HCT116 (cell line): ENCODE data around the gene NOL11. TPM values are rescaled to one million over a fixed set of nuclear protein-coding genes. Genes with fewer than 3 reads are reported as not detected.
"Not testable (repeated sequence)": the region's sequence is repeated elsewhere in the genome, so short reads cannot be mapped to it uniquely, and the experiment has no call there.

ENCODE experiments used
- ATAC-seq: fragments of 200-7000 bp; cut with Tn5 transposase; 2 replicates; pipeline ENCODE4 v1.9.1; 2020; ENCODE audit warnings: mild to moderate bottlenecking, moderate library complexity
- BruUV-seq: library from RNA; stranded (reverse); fragments of 400-500 nt; replicated peaks from 2 replicates; lab custom pipeline; 2021; lab: Mats Ljungman, UMichigan
- CTCF ChIA-PET: fragments of 300-600 bp; sonication (Branson Sonifier 250); formaldehyde crosslinking; loops from one replicate; lab custom pipeline; 2021; ENCODE audit warnings: antibody characterized with exemption; lab: Charles Lee
- POLR2A ChIA-PET: fragments of 300-600, 350-600 bp; sonication (Branson Sonifier 250); formaldehyde crosslinking; loops from one replicate; lab custom pipeline; 2021; ENCODE audit warnings: antibody characterized with exemption; lab: Charles Lee
- RAD21 ChIA-PET, 2 experiments: fragments of 300-600 bp; sonication (Branson Sonifier 250); formaldehyde crosslinking; loops; one replicate each; lab custom pipeline; 2023; ENCODE audit warnings: low total read pairs in 2 of 2; ENCODE audit not compliant: uncharacterized antibody in 2 of 2, unreplicated experiment in 2 of 2, low non-redundant PET in 1 of 2; lab: Charles Lee
- DNase-seq: peaks from one replicate; pipeline ENCODE4 v3.0.0-alpha.2; 2010; ENCODE audit warnings: low read depth, low spot score
- H2AFZ ChIP-seq: fragments of 200-600 bp; shearing (Covaris generic), sonication (generic); 2 replicates; pipeline ENCODE4 v1.6.1; 2017; ENCODE audit warnings: low read depth, mixed run types, mixed read lengths, antibody characterized with exemption, low read length; ENCODE audit not compliant: poor library complexity, severe bottlenecking
- H3K27ac ChIP-seq: 2 replicates; pipeline ENCODE4 v1.5.1; 2012; ENCODE audit warnings: low read depth, low read length
- H3K27me3 ChIP-seq: fragments of 200-600 bp; sonication (generic); 2 replicates; pipeline ENCODE4 v1.6.1; 2016; ENCODE audit warnings: mixed run types, low read length, mixed read lengths; ENCODE audit not compliant: insufficient read depth
- H3K36me3 ChIP-seq, 2 experiments: fragments of 200-500 bp in 1 of 2; fragments of 200-600 bp in 1 of 2; sonication (Bioruptor generic) in 1 of 2; sonication (generic) in 1 of 2; 2 replicates each; pipeline versions ENCODE4 v1.5.1 to v1.6.1; 2014 to 2016; ENCODE audit warnings: low read length in 2 of 2, inconsistent platforms in 1 of 2, mixed read lengths in 1 of 2, mixed run types in 1 of 2; ENCODE audit not compliant: insufficient read depth in 2 of 2, control insufficient read depth in 1 of 2
- H3K4me1 ChIP-seq, 2 experiments: fragments of 200-600 bp in 1 of 2; sonication (generic) in 1 of 2; 2 replicates each; pipeline versions ENCODE4 v1.5.1 to v1.6.1; 2012 to 2017; ENCODE audit warnings: low read length in 2 of 2, inconsistent platforms in 1 of 2, mild to moderate bottlenecking in 1 of 2, mixed read lengths in 1 of 2, mixed run types in 1 of 2, moderate library complexity in 1 of 2; ENCODE audit not compliant: insufficient read depth in 2 of 2, control insufficient read depth in 1 of 2
- H3K4me2 ChIP-seq: fragments of 200-600 bp; sonication (generic); 2 replicates; pipeline ENCODE4 v1.6.1; 2017; ENCODE audit warnings: mixed run types, low read length, mixed read lengths
- H3K4me3 ChIP-seq, 2 experiments: fragments of 200-600 bp in 1 of 2; sonication (generic) in 1 of 2; replicated peaks in 1 of 2; 2 replicates each; pipeline ENCODE4 v1.5.1; 2011 to 2016; ENCODE audit warnings: low read length in 2 of 2, control low read depth in 1 of 2, low read depth in 1 of 2, mild to moderate bottlenecking in 1 of 2, mixed read lengths in 1 of 2, mixed run types in 1 of 2
- H3K79me2 ChIP-seq: fragments of 200-600 bp; sonication (generic); 2 replicates; pipeline ENCODE4 v1.6.1; 2017; ENCODE audit warnings: mild to moderate bottlenecking, mixed run types, low read length, moderate library complexity, mixed read lengths; ENCODE audit not compliant: insufficient read depth
- H3K9ac ChIP-seq: fragments of 200-600 bp; sonication (generic); 2 replicates; pipeline ENCODE4 v1.6.1; 2016; ENCODE audit warnings: low read length, mixed read lengths
- H3K9me2 ChIP-seq: fragments of 200-600 bp; sonication (generic), shearing (Covaris generic); 2 replicates; pipeline ENCODE4 v1.6.1; 2017; ENCODE audit warnings: mixed run types, mild to moderate bottlenecking, moderate library complexity; ENCODE audit not compliant: insufficient read depth
- H3K9me3 ChIP-seq, 2 experiments: fragments of 200-500 bp in 1 of 2; fragments of 200-600 bp in 1 of 2; sonication (Bioruptor generic) in 1 of 2; sonication (generic) in 1 of 2; 2 replicates each; pipeline ENCODE4 v1.6.1; 2014 to 2017; ENCODE audit warnings: low read length in 2 of 2, mixed read lengths in 2 of 2, inconsistent platforms in 1 of 2, low read depth in 1 of 2, mild to moderate bottlenecking in 1 of 2, mixed run types in 1 of 2, moderate library complexity in 1 of 2; ENCODE audit not compliant: control insufficient read depth in 1 of 2, insufficient read depth in 1 of 2
- H4K20me1 ChIP-seq: fragments of 200-600 bp; sonication (generic), shearing (Covaris generic); 2 replicates; pipeline ENCODE4 v1.6.1; 2017; ENCODE audit warnings: mixed run types, mild to moderate bottlenecking, moderate library complexity; ENCODE audit not compliant: insufficient read depth
- CEBPB ChIP-seq: IDR thresholded peaks from 2 replicates; pipeline ENCODE4 v1.6.1; 2012; ENCODE audit warnings: low read depth
- JUND ChIP-seq: IDR thresholded peaks from 2 replicates; pipeline ENCODE4 v1.6.1; 2012
- SIN3A ChIP-seq: IDR thresholded peaks from 2 replicates; pipeline ENCODE4 v1.6.1; 2012; ENCODE audit warnings: low read depth
- TCF7L2 ChIP-seq: IDR thresholded peaks from 2 replicates; pipeline ENCODE4 v1.7.0; 2011; ENCODE audit warnings: borderline replicate concordance, inconsistent platforms; ENCODE audit not compliant: insufficient read depth, insufficient read length; ENCODE audit errors: extremely low read depth
- intact Hi-C: fragments of 100-400 bp; cut with micrococcal nuclease; formaldehyde crosslinking; loops from 2 replicates; pipeline ENCODE4 v1.10.0; 2022
- total RNA-seq: library from RNA; stranded (reverse); gene quantifications from one replicate; pipeline ENCODE4 v1.2.1, GENCODE V29; 2021; ENCODE audit not compliant: unreplicated experiment
- TF ChIP-seq, protein P1 (sequence below), 3 experiments: fragments of 200-600 bp in 1 of 3; sonication (generic) in 1 of 3; IDR thresholded peaks in 2 of 3; conservative IDR thresholded peaks in 1 of 3; 2 replicates each; pipeline ENCODE4 v1.5.1; 2012 to 2017; ENCODE audit warnings: low read depth in 2 of 3, low read length in 2 of 3, antibody characterized with exemption in 1 of 3, borderline replicate concordance in 1 of 3, control low read depth in 1 of 3, mild to moderate bottlenecking in 1 of 3, mixed read lengths in 1 of 3, mixed run types in 1 of 3, moderate library complexity in 1 of 3; ENCODE audit not compliant: insufficient read depth in 1 of 3

NOL11 gene
- total RNA-seq, 1 experiment from 2014 or later = 118 TPM

DNA sequence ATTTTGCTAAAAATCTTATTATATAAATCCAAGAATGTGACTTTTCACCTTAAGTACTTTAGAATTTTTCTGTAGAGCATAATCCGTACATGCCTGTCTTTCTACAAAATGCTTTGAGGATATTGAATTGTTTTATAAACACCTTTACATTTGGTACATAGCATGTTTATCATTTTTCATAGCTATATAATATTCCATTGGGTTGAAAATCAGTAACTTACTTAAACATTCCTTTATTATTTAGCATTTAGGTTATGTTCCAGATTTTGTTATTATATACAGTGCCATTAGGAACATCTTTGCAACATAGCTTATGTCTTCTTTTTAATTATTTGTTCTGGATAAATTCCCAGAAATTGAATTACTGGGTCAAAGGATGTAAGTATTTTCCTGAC is 17.0 kb upstream of the NOL11 start:
- no peak for ATAC-seq
- Histone ChIP-seq H3K4me3 (no peak overlapping the region), H3K79me2 (no peaks in the 10 kb centered on the region), H3K9me2 (no peaks in the 10 kb centered on the region), H3K36me3 (no peaks in the 10 kb centered on the region), H3K27me3 (no peaks in the 10 kb centered on the region)
- RAD21 ChIA-PET = no interaction called here
- CTCF ChIA-PET = no interaction called here
- no peak for DNase-seq
- POLR2A ChIA-PET = no interaction called here
- BruUV-seq = no TSS peak
- TF ChIP-seq CEBPB = no peak
- TF ChIP-seq JUND = no peak
- TF ChIP-seq TCF7L2 = no peak
- no peak for TF ChIP-seq SIN3A
- TF ChIP-seq, protein P1, sequence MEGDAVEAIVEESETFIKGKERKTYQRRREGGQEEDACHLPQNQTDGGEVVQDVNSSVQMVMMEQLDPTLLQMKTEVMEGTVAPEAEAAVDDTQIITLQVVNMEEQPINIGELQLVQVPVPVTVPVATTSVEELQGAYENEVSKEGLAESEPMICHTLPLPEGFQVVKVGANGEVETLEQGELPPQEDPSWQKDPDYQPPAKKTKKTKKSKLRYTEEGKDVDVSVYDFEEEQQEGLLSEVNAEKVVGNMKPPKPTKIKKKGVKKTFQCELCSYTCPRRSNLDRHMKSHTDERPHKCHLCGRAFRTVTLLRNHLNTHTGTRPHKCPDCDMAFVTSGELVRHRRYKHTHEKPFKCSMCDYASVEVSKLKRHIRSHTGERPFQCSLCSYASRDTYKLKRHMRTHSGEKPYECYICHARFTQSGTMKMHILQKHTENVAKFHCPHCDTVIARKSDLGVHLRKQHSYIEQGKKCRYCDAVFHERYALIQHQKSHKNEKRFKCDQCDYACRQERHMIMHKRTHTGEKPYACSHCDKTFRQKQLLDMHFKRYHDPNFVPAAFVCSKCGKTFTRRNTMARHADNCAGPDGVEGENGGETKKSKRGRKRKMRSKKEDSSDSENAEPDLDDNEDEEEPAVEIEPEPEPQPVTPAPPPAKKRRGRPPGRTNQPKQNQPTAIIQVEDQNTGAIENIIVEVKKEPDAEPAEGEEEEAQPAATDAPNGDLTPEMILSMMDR (IDR thresholded peaks at IDR 0.05 in 2 of 3, conservative IDR thresholded peaks at IDR 0.05 in 1 of 3; ENCODE audit: borderline replicate concordance in 1 of 3, insufficient read depth in 1 of 3, low read depth in 2 of 3, low read length in 2 of 3) = no peak
- TF ChIP-seq, all 23 proteins: peak for 0
- Histone ChIP-seq H3K27ac (no peak overlapping the region), H3K9me3 (no peaks in the 10 kb centered on the region), H3K9ac (no peak overlapping the region), H2AFZ (no peak overlapping the region), H4K20me1 (no peaks in the 10 kb centered on the region), H3K4me2 (no peak overlapping the region), H3K4me1 (no peaks in the 10 kb centered on the region)
- intact Hi-C loops = no loop called here

- H3K79me2 ChIP-seq, intact Hi-C loops, H3K4me1 ChIP-seq, H3K27me3 ChIP-seq, H3K9me3 ChIP-seq, H3K27ac ChIP-seq, H3K36me3 ChIP-seq, H3K4me2 ChIP-seq, BruUV-seq, POLR2A ChIA-PET, RAD21 ChIA-PET, CTCF ChIA-PET, H3K9ac ChIP-seq, H4K20me1 ChIP-seq, DNase-seq, ATAC-seq, H3K9me2 ChIP-seq, H3K4me3 ChIP-seq, H2AFZ ChIP-seq: not testable (repeated sequence)
Observed at GRCh38 chr17:67702861-67703260, 14.9 kb upstream of the NOL11 start.
